T-helper 17 cell (primary cell): ENCODE results near the gene TMOD4. TPM values are rescaled to one million over a fixed set of nuclear protein-coding genes. Genes with fewer than 3 reads are reported as not detected.
"Not testable (repeated sequence)": the region's sequence is repeated elsewhere in the genome, so short reads cannot be mapped to it uniquely, and the experiment has no call there.

Source experiments
- ATAC-seq: fragments of 150-1000 bp; cut with Tn5 transposase; 2 replicates; pipeline ENCODE4 v1.10.0; 2021; ENCODE audit warnings: mild to moderate bottlenecking, moderate library complexity
- DNase-seq, 3 donors: peaks; one replicate each; pipeline versions ENCODE4 v3.0.0 to v3.0.0-alpha.2; 2020 to 2021
- H3K9me3 ChIP-seq: one replicate; pipeline ENCODE4 v1.7.0; 2013; ENCODE audit warnings: low read length, mild to moderate bottlenecking; ENCODE audit not compliant: control insufficient read depth, poor library complexity, severe bottlenecking
- H3K27ac Mint-ChIP-seq: one replicate; pipeline ENCODE4 v1.8.0; 2022; ENCODE audit warnings: mild to moderate bottlenecking, moderate library complexity, mixed read lengths
- H3K27me3 Mint-ChIP-seq: one replicate; pipeline ENCODE4 v1.8.0; 2022; ENCODE audit warnings: mixed read lengths
- H3K36me3 Mint-ChIP-seq: one replicate; pipeline ENCODE4 v1.8.0; 2022; ENCODE audit warnings: low read depth, mixed read lengths
- H3K4me1 Mint-ChIP-seq: one replicate; pipeline ENCODE4 v1.8.0; 2022; ENCODE audit warnings: mild to moderate bottlenecking, mixed read lengths
- H3K4me3 Mint-ChIP-seq: one replicate; pipeline ENCODE4 v1.8.0; 2022; ENCODE audit warnings: mild to moderate bottlenecking, moderate library complexity, mixed read lengths
- total RNA-seq, 4 donors: library from RNA in 2 of 4; stranded (reverse) in 2 of 4; gene quantifications; one replicate each; pipeline ENCODE4 v1.2.3 and lab custom pipeline; 2022 to 2026

The TMOD4 gene
- total RNA-seq, 2 donors from 2014 or later = 1.0 to 3.0 TPM

DNA sequence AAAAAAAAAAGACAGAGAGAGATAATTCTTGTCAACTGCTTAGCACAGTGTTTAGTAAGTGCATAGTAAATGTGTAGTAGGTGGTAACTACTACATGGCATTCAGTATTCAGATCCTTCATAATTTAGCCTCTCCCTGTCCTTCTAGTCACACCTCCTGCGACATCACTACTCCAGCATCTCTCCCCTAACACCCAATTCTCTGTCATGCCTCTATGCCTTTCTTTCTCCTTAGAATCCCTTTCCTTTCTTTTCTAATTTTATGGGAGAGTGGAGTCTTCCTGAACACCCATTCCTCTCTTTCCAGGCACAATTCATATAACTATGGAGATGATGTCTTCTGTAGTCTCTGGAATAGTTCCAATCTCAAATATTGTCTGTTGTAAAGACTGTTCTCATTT lies 18.1 kb upstream of the TMOD4 start:
- ATAC-seq = no peak
- H3K4me3 Mint-ChIP-seq = no peak overlapping the region

DNA sequence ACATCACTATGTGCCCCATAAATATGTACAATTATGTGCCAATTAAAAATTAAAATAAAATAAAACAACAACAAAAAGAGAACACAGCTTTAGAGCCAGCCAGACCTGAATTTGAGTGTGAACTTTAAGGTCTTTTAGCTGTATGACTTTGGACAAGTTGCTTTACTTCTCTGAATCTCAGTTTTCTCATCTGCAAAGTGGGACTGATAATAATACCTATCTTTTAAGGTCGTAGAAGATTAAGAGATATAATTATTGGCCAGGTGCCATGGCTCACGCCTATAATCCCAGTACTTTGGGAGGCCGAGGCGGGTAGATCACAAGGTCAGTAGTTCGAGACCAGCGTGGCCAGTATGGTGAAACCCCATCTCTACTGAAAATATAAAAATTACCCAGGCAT lies 17.5 kb upstream of the TMOD4 start:
- Mint-ChIP-seq H3K4me1 (peaks cover 29% of the 10 kb centered on the region), H3K4me3 (no peak overlapping the region), H3K27ac (no peak overlapping the region), H3K36me3 (peaks cover 5% of the 10 kb centered on the region), H3K27me3 (no peaks in the 10 kb centered on the region)
- no peak for ATAC-seq
- H3K9me3 ChIP-seq = no peaks in the 10 kb centered on the region
- no peak for DNase-seq

More for the DNA sequence above, 18.1 kb upstream of the TMOD4 start:
- H3K36me3 Mint-ChIP-seq = peaks cover 8% of the 10 kb centered on the region
- no peaks in the 10 kb centered on the region for H3K9me3 ChIP-seq
- H3K4me1 Mint-ChIP-seq = peaks cover 28% of the 10 kb centered on the region
- no peaks in the 10 kb centered on the region for H3K27me3 Mint-ChIP-seq
- no peak overlapping the region for H3K27ac Mint-ChIP-seq
- no peak for DNase-seq

DNA sequence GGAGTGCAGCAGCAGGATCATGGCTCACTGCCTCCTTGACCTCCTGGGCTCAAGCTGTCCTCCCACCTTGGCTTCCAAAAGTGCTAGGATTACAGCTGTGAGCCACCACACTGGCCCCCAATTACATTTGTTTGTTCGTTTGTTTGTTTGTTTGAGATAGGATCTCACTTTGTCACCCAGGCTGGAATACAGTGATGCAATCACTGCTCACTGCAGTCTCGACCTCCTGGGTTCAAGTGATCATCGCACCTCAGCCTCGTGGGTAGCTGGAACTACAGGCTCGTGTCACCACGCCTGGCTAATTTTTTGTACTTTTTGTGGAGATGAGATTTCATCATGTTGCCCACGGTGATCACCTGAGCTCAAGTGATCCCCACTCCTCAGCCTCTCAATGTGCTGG lies 16.3 kb upstream of the TMOD4 start:
- Mint-ChIP-seq H3K4me3 (peak overlapping the region; percentile 52), H3K27me3 (no peaks in the 10 kb centered on the region), H3K27ac (no peak overlapping the region), H3K36me3 (peaks cover 4% of the 10 kb centered on the region), H3K4me1 (peaks cover 26% of the 10 kb centered on the region)
- no peak for DNase-seq
- ATAC-seq = no peak
- H3K9me3 ChIP-seq = no peaks in the 10 kb centered on the region

DNA sequence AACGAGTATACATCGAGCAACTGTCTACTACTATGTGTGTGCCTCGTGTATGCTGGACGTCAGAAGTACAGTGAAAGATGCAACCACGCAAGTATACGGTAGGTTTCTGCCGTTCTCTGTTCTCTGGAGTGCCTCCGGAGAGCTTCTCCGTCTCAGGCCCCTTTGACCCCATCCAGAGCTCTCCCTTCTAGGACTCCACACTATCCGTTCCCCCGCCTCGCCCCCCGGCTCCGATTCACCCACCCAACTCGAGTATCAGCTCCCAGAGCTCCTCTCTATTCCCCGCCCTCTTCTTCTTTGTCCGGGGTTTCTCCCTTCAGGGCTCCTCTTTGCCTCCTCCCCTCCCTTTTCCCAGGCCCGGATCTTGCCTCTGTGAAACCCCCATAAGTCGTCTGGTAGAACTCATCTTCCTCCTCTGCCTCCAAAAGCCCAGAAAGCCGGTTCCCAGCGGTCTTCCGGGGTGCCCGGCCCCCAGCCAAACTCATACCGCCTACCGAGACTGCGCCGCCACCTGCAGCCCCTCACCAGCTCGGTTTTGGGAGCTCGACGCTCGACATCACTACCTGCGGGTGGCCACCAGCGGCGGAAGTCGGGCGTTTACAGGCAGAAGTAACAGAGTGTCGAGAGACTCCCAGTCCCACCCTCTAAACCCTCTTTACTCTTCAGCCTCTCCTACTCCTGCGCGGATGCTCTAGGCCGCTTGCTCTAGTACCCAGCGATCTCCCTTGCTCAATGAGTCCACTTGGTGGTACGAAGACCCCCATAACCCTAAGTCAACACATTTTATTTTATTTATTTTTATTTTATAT lies 14.1 kb upstream of the TMOD4 start, which contains the start of gene VPS72:
TSS of gene VPS72 (minus strand) at position 561 of the 809 bp plus-strand sequence. CDS start at position 485, 76 bp downstream.
- Mint-ChIP-seq H3K27ac (peak within 1 kb of the TSS; percentile 100), H3K4me3 (peak within 1 kb of the TSS; percentile 100), H3K27me3 (no peaks in the 10 kb centered on the region), H3K36me3 (peaks cover 4% of the 10 kb centered on the region), H3K4me1 (peaks cover 26% of the 10 kb centered on the region)
- DNase-seq (peak; percentile 71 to 79 (median 74)), ATAC-seq (peak; percentile 95)
- no peaks in the 10 kb centered on the region for H3K9me3 ChIP-seq

DNA sequence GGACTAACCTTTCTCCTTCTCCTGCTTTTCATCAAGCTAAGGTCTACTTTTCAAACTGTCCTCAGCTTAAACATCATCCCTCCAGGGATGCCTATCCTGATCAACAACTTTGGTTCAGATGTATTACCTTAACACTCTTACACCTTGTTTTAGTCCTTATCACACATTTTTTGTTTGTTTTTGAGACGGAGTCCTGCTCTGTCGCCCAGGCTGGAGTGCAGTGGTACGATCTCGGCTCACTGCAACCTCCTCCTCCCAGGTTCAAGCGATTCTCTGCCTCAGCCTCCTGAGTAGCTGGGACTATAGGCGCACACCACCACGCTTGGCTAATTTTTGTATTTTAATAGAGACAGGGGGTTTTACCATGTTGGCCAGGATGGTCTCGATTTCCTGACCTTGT lies 12.9 kb upstream of the TMOD4 start:
- ATAC-seq, DNase-seq, H3K27me3 Mint-ChIP-seq, H3K36me3 Mint-ChIP-seq, H3K9me3 ChIP-seq: not testable (repeated sequence)
- peaks cover 26% of the 10 kb centered on the region for H3K4me1 Mint-ChIP-seq
- peak overlapping the region; percentile 100 for H3K4me3 Mint-ChIP-seq
- peak overlapping the region; percentile 100 for H3K27ac Mint-ChIP-seq

DNA sequence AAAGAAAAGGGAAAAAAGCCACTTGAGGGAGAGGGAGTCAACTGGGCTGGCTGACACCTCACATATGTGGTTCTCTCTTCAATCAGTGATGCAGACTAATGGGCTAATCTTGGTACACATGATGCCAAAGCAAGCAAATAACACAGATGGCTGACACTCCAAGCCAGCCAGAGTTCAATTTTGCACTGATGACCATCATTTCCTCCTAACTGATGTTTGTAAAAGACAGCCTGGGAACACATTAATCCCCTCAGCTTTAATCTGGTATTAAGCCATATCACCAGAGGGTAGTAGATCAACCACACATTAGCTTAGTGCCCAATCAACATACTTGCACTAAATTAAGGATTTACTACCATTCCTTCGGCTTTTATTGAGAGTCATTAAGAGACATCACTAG lies 11.4 kb upstream of the TMOD4 start:
- H3K36me3 Mint-ChIP-seq = peaks cover 15% of the 10 kb centered on the region
- no peaks in the 10 kb centered on the region for H3K9me3 ChIP-seq
- DNase-seq (no peak), ATAC-seq (no peak)
- no peak overlapping the region for H3K4me3 Mint-ChIP-seq
- no peaks in the 10 kb centered on the region for H3K27me3 Mint-ChIP-seq
- peaks cover 32% of the 10 kb centered on the region for H3K4me1 Mint-ChIP-seq
- H3K27ac Mint-ChIP-seq = no peak overlapping the region

DNA sequence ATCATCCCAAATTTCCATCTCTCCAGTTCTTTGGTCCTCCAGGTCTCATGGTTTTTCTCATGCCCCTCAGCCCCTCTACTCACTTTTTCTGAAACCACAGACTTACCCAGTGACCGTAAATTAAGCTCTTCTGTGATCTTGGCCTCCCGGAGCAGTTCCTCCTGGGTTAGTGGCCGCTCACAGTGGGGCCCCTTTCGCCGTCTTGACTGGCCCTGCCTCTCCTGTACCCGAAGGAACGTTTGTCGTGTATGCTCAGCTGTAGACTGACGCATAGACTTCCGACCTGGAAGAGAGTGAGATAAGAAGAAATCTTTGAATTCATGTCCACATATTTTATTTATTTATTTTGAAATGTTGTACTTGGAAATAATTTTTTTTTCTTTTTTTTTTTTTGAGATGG lies 8.4 kb upstream of the TMOD4 start:
- no peak overlapping the region for H3K27ac Mint-ChIP-seq
- no peak for DNase-seq
- no peaks in the 10 kb centered on the region for H3K9me3 ChIP-seq
- H3K4me3 Mint-ChIP-seq = no peak overlapping the region
- no peaks in the 10 kb centered on the region for H3K27me3 Mint-ChIP-seq
- no peak for ATAC-seq
- peaks cover 24% of the 10 kb centered on the region for H3K4me1 Mint-ChIP-seq
- H3K36me3 Mint-ChIP-seq = peaks cover 24% of the 10 kb centered on the region

DNA sequence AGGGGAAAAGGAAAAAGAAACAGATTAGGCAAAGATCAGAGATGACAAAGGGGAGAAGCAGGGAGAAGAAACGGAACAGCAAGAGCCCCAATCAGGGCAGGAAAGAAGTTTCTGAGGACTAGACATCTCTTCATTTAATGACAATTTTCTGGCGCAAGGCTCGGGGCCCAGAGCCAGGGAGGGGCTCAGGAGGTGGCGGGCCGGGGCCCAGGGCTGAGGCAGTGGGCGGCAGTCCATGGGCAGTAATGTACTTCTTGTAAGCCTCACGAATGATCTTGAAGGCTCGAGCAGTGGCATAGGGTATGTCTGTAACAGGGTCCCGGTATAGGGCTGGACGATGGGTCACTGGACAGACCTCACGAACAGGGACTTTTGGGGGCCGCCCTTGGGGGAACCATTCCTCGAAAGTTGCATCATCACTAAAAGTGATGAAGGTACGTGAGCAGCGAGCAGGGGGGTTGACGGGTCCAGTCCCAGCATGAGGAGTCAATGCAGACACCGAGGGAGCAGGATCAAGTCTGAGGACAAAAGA lies 799 bp upstream of the TMOD4 start:
- ATAC-seq (no peak), DNase-seq (no peak)
- H3K9me3 ChIP-seq = no peaks in the 10 kb centered on the region
- no peaks in the 10 kb centered on the region for H3K27me3 Mint-ChIP-seq
- H3K36me3 Mint-ChIP-seq = peaks cover 24% of the 10 kb centered on the region
- H3K27ac Mint-ChIP-seq = peak overlapping the region; percentile 88
- H3K4me1 Mint-ChIP-seq = peaks cover 10% of the 10 kb centered on the region
- H3K4me3 Mint-ChIP-seq = no peak overlapping the region

DNA sequence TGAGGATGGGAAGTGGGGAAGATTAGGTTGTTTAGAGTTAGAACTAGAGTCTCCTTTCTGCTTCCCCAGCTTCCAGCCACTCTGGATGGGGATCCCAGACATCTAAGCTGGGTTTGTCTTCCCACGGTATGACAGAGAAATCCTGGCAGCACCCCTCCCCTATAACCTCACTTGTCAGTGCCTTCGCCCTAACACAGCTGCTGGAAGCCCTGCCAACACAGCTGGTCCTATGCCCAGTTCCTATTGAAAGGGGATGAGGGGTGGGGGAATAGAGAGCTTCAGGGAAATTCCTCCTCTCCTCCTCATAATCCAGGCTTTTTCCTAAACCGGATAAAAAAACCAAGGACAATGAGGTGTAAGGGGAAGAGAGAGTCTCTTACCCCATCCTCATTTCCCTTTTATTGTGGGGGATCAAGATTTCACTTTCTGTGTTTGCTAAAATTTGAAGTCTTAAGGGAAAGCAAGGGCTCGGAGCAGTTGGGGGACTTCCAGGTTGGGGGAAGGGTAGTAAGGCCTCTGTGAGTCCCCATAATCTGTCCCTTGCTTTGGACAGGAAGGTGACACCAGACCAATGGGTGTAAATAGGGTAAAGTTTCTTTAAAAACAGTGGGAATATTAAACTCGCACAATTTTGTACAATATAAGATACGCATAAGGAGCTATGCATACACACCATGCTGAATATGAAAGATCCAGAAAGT lies 590 bp downstream of the TMOD4 start:
- no peaks in the 10 kb centered on the region for H3K9me3 ChIP-seq
- H3K36me3 Mint-ChIP-seq = peaks cover 16% of the 10 kb centered on the region
- peaks cover 8% of the 10 kb centered on the region for H3K4me1 Mint-ChIP-seq
- no peak for DNase-seq
- H3K27ac Mint-ChIP-seq = peak overlapping the region; percentile 67
- no peak for ATAC-seq
- H3K4me3 Mint-ChIP-seq = no peak overlapping the region
- no peaks in the 10 kb centered on the region for H3K27me3 Mint-ChIP-seq

DNA sequence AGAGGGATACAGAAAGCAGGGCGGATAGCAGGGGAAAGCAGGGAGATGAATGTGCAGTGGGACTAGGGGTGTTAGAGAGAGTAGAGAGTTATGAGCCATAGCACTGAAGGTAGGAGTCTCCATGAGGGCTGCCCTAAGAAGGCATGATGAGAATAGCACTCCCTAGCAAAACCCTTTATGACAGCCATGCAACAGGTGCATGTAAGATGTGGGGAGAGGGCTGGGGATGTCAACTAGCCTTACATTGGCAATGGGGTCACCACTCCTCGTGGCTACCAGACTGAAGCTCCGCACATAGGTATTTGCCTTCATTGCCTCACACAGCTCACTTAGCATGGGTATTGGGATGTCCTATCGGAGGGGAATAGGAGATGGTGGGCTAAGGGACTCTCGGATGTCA lies 4.6 kb downstream of the TMOD4 start:
- Mint-ChIP-seq H3K27me3 (no peaks in the 10 kb centered on the region), H3K27ac (peak overlapping the region; percentile 16), H3K4me1 (peaks cover 15% of the 10 kb centered on the region), H3K4me3 (peak overlapping the region; percentile 36), H3K36me3 (peaks cover 9% of the 10 kb centered on the region)
- H3K9me3 ChIP-seq = no peaks in the 10 kb centered on the region
- DNase-seq (no peak), ATAC-seq (no peak)

DNA sequence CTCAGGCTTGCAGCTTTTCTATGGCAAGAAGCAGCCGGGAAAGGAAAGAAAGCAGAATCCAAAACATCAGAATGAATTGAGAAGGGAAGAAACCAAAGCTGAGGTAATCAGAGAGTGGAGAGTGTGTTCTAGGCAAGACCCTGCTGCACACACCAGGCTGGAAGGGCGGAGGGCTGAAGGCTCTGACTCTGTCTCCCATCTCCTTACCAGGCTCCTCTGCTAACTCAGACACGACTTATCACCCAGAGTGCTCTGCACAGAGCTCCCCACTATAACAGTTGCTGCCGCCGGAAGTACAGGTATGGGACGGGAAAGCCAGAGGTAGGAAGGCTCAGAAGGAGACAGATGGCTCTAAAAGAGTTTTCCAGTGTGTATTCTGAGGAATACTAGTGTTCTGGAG lies 8.7 kb downstream of the TMOD4 start:
- peaks cover 28% of the 10 kb centered on the region for H3K4me1 Mint-ChIP-seq
- H3K4me3 Mint-ChIP-seq = peak overlapping the region; percentile 98
- DNase-seq = no peak
- ATAC-seq = no peak
- peak overlapping the region; percentile 88 for H3K27ac Mint-ChIP-seq
- no peaks in the 10 kb centered on the region for H3K27me3 Mint-ChIP-seq
- peaks cover 12% of the 10 kb centered on the region for H3K36me3 Mint-ChIP-seq
- no peaks in the 10 kb centered on the region for H3K9me3 ChIP-seq

DNA sequence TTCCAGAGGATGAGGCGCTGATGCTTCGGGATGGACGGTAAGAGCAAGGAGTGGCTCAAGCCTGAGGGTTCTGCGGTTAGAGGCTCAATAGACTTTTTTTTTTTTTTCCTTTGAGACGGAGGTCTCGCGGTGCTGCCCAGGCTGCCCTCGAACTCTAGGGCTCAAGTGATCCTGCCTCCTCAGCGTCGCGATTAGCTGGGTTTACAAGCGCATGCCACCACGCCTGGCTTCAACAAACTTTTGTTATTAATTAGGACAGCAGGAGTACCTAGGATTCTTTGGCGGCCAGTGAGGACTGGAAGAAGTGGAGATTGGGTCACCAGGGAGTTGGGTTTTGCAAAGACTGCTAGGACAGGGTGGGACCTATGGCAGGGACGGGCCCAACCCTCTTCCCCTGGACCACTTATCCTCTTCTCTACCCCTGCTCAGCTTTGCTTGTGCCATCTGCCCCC lies 9.2 kb downstream of the TMOD4 start:
- no peak for ATAC-seq
- peaks cover 12% of the 10 kb centered on the region for H3K36me3 Mint-ChIP-seq

DNA sequence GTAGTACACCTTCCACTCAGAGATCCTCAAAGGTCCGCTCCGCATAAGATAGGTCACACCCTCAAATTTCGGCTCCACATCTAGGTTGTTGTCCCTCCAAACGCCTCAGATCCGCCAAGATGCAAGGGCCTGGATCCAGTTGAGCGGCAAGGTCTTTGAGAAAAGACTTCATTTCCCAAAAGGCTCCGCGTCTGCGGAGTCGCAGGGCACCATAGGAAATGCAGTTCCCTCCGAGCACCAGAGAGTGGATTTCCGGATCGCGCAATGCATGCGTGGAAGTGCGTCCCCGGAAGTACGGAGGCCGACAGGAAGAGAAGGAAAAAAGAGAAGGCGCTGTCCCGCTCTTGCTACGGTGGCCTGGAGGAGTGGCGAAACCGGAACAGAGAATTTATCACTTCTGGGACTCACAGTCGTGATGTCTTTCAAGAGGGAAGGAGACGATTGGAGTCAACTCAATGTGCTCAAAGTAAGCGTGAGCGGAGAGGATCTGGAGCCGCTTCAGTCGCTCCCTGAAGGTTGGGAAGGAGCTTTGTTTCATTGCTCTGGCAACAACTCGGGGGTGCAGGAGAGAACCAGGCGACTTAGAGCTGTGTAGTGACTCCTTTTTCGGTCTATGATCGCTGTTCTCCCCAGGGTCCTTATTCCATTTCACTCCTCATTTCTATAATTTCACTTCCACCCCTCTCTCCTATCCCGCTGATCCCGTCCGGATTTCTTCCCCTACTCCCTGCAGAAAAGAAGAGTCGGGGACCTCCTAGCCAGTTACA lies 9.9 kb downstream of the TMOD4 start, which contains the start of the genes LYSMD1 and SCNM1:
TSS of gene LYSMD1 (minus strand) at position 165 of the 767 bp plus-strand sequence. CDS start 644 bp downstream, outside the sequence.
TSS of gene SCNM1 (plus strand) at position 407 of the 767 bp plus-strand sequence. CDS start at position 416, 9 bp downstream.
- peak; percentile 98 for ATAC-seq
- Mint-ChIP-seq H3K4me3 (peak within 1 kb of the TSS; percentile 98), H3K27me3 (no peaks in the 10 kb centered on the region), H3K4me1 (peaks cover 32% of the 10 kb centered on the region), H3K27ac (peak within 1 kb of the TSS; percentile 88), H3K36me3 (peaks cover 10% of the 10 kb centered on the region)
- H3K9me3 ChIP-seq = no peaks in the 10 kb centered on the region
- peak; percentile 84 to 94 (median 90) for DNase-seq

More for the DNA sequence above, 9.2 kb downstream of the TMOD4 start:
- H3K27me3 Mint-ChIP-seq = no peaks in the 10 kb centered on the region
- DNase-seq = no peak
- peak overlapping the region; percentile 98 for H3K4me3 Mint-ChIP-seq
- no peaks in the 10 kb centered on the region for H3K9me3 ChIP-seq
- H3K27ac Mint-ChIP-seq = peak overlapping the region; percentile 88
- H3K4me1 Mint-ChIP-seq = peaks cover 32% of the 10 kb centered on the region
